Spleen (tissue), 11 donors: ENCODE measurements around the gene HEPACAM. TPM values are rescaled to one million over a fixed set of nuclear protein-coding genes. Genes with fewer than 3 reads are reported as not detected.

Experiments
- DNase-seq: peaks from one replicate; pipeline ENCODE4 v3.0.0-alpha.2; 2020
- H3K27ac ChIP-seq, 8 donors: fragments of 200-600 bp; sonication (generic) in 7 of 8; 1 replicate in 4 of 8; 2 replicates in 4 of 8; pipeline versions ENCODE4 v1.5.0 to v1.8.0; 2016 to 2021; ENCODE audit warnings: inconsistent platforms in 4 of 8, mild to moderate bottlenecking in 4 of 8, moderate library complexity in 1 of 8
- H3K27me3 ChIP-seq, 7 donors: fragments of 200-600 bp; sonication (generic) in 6 of 7; replicated peaks in 1 of 7; 1 replicate in 4 of 7; 2 replicates in 3 of 7; pipeline versions ENCODE4 v1.5.0 to v1.8.0; 2016 to 2021; ENCODE audit warnings: inconsistent platforms in 3 of 7, mild to moderate bottlenecking in 1 of 7
- H3K36me3 ChIP-seq, 6 donors: fragments of 200-600 bp; sonication (generic) in 5 of 6; 1 replicate in 4 of 6; 2 replicates in 2 of 6; pipeline versions ENCODE4 v1.5.0 to v1.8.0; 2016 to 2021; ENCODE audit warnings: inconsistent platforms in 2 of 6
- H3K4me1 ChIP-seq, 6 donors: fragments of 200-600 bp; sonication (generic) in 5 of 6; 1 replicate in 3 of 6; 2 replicates in 3 of 6; pipeline versions ENCODE4 v1.5.0 to v1.8.0; 2016 to 2021; ENCODE audit warnings: inconsistent platforms in 3 of 6
- H3K4me3 ChIP-seq, 8 donors: fragments of 200-600 bp; sonication (generic) in 7 of 8; 1 replicate in 4 of 8; 2 replicates in 4 of 8; pipeline versions ENCODE4 v1.5.0 to v1.8.0; 2016 to 2021; ENCODE audit warnings: inconsistent platforms in 4 of 8, mild to moderate bottlenecking in 4 of 8, moderate library complexity in 2 of 8
- H3K9me3 ChIP-seq, 8 donors: fragments of 200-600 bp; sonication (generic) in 7 of 8; 1 replicate in 4 of 8; 2 replicates in 4 of 8; pipeline versions ENCODE4 v1.5.0 to v1.8.0; 2016 to 2021; ENCODE audit warnings: inconsistent platforms in 4 of 8
- CTCF ChIP-seq, 11 experiments: fragments of 200-600 bp in 7 of 11; fragments of 450-650 bp in 4 of 11; sonication (generic) in 4 of 11; IDR thresholded peaks in 8 of 11; conservative IDR thresholded peaks in 3 of 11; 1 replicate in 7 of 11; 2 replicates in 4 of 11; pipeline versions ENCODE4 v1.4.0 to v1.8.0; 2016 to 2021; ENCODE audit warnings: antibody characterized with exemption in 11 of 11, inconsistent platforms in 4 of 11, mild to moderate bottlenecking in 1 of 11
- POLR2A ChIP-seq, 3 donors: fragments of 450-650 bp; IDR thresholded peaks; one replicate each; pipeline ENCODE4 v1.5.1; 2017; ENCODE audit warnings: antibody characterized with exemption in 3 of 3, mild to moderate bottlenecking in 1 of 3
- POLR2AphosphoS5 ChIP-seq, 3 donors: sonication (generic); formaldehyde crosslinking; IDR thresholded peaks; one replicate each; pipeline ENCODE4 v1.5.1; 2017; ENCODE audit warnings: antibody characterized with exemption in 3 of 3
- WGBS, 5 donors: extraction: QIAGEN DNeasy Blood & Tissue Kit in 3 of 5; methylation state at CpG; one replicate each; pipeline versions ENCODE4 v1.1.5 to v1.1.7; 2013 to 2018; 5-methylcytosine and 5-hydroxymethylcytosine counted together
- intact Hi-C: fragments of 100-400 bp; cut with DNase I; formaldehyde crosslinking; loops from one replicate; pipeline ENCODE4 v1.15.0; 2023; ENCODE audit warnings: low total_unique reads
- polyA plus RNA-seq, 3 donors: library from polyadenylated mRNA; stranded (reverse); fragments of 200-250 nt; gene quantifications; one replicate each; pipeline ENCODE4 v1.2.1, GENCODE V29; 2013
- total RNA-seq, 7 donors: library from RNA; depleted of rRNA in 3 of 7; stranded (reverse); fragments of >200 nt in 3 of 7; fragmentation: NEBNext Ultra II Directional in 4 of 7; extraction: Animal tissue kit (Norgen Biotek cat#: 25700) in 4 of 7; gene quantifications; one replicate each; pipeline versions ENCODE4 v1.1.0 to v1.2.1, GENCODE V29; 2016 to 2021
- donor health status: healthy with polysubstance abuse.
- donor health status: DM: no; HTN: no; CAD: no; lungs with moderate emphysema.
- donor health status: DM: no; HTN: no; CAD: no.
- donor health status: Bipolar disorder and iron deficiency.
- donor health status: healthy.
- donor health status: DM: no; HTN: no; CAD: no.
- donor health status: DM: yes; HTN: yes; CAD: no.

HEPACAM gene
- total and polyA plus RNA-seq, 10 donors: 0.04 to 2.7 (median 0.30) TPM; not detected in 6

GRCh38 chr11:124886476-124886875, 49.4 kb downstream of the HEPACAM start:
- Histone ChIP-seq H3K4me3 (no peak overlapping the region), H3K27ac (peak overlapping the region in 3 of 8 donors; percentile 5 to 79 (median 26)), H3K27me3 (no peaks in the 10 kb centered on the region), H3K36me3 (peaks cover 0 to 35% (median 0%) of the 10 kb centered on the region in 6 donors), H3K4me1 (peaks cover 8 to 94% (median 61%) of the 10 kb centered on the region in 6 donors), H3K9me3 (no peaks in the 10 kb centered on the region)
- intact Hi-C loops: no loop called here
- 81 to 95% (median 91%) methylated on average over 10 to 11 of the region's 11 CpGs for WGBS, 5 donors
- TF ChIP-seq POLR2AphosphoS5 (IDR thresholded peaks at IDR 0.05): peak; percentile 14 to 71 (median 49)
- TF ChIP-seq CTCF (IDR thresholded peaks at IDR 0.05 in 8 of 11, conservative IDR thresholded peaks at IDR 0.05 in 3 of 11): no peak
- DNase-seq: no peak

GRCh38 chr11:124884869-124885479, 50.9 kb downstream of the HEPACAM start:
- no peak for DNase-seq
- intact Hi-C loops: no loop called here
- Histone ChIP-seq H3K4me3 (no peak overlapping the region), H3K9me3 (no peaks in the 10 kb centered on the region), H3K4me1 (peaks cover 8 to 91% (median 58%) of the 10 kb centered on the region in 6 donors), H3K36me3 (peaks cover 0 to 25% (median 0%) of the 10 kb centered on the region in 6 donors), H3K27ac (peak overlapping the region in 6 of 8 donors; percentile 20 to 80 (median 76)), H3K27me3 (peaks cover 0 to 4% (median 0%) of the 10 kb centered on the region in 7 donors)
- 61 to 75% (median 64%) methylated on average over 5 of the region's 5 CpGs for WGBS, 5 donors
- no peak for TF ChIP-seq CTCF (IDR thresholded peaks at IDR 0.05 in 8 of 11, conservative IDR thresholded peaks at IDR 0.05 in 3 of 11)
- TF ChIP-seq POLR2AphosphoS5 (IDR thresholded peaks at IDR 0.05): peak; percentile 53 to 74 (median 74)
- no peak for TF ChIP-seq POLR2A (IDR thresholded peaks at IDR 0.05)

GRCh38 chr11:124884340-124884739, 51.5 kb downstream of the HEPACAM start:
- Histone ChIP-seq H3K4me3 (no peak overlapping the region), H3K9me3 (no peaks in the 10 kb centered on the region), H3K36me3 (peaks cover 0 to 25% (median 0%) of the 10 kb centered on the region in 6 donors), H3K27me3 (peaks cover 0 to 9% (median 0%) of the 10 kb centered on the region in 7 donors), H3K4me1 (peaks cover 8 to 91% (median 59%) of the 10 kb centered on the region in 6 donors), H3K27ac (peak overlapping the region in 6 of 8 donors; percentile 20 to 80 (median 76))
- 67 to 88% (median 77%) methylated on average over 1 of the region's 1 CpG for WGBS, 5 donors
- no peak for DNase-seq
- TF ChIP-seq CTCF (IDR thresholded peaks at IDR 0.05 in 8 of 11, conservative IDR thresholded peaks at IDR 0.05 in 3 of 11) (no peak), POLR2AphosphoS5 (IDR thresholded peaks at IDR 0.05) (no peak), POLR2A (IDR thresholded peaks at IDR 0.05) (no peak)
- intact Hi-C loops: no loop called here

- Histone ChIP-seq H3K4me3 (no peak overlapping the region), H3K9me3 (no peaks in the 10 kb centered on the region), H3K27me3 (peaks cover 0 to 23% (median 0%) of the 10 kb centered on the region in 7 donors), H3K4me1 (peaks cover 13 to 88% (median 55%) of the 10 kb centered on the region in 6 donors), H3K36me3 (peaks cover 0 to 21% (median 0%) of the 10 kb centered on the region in 6 donors), H3K27ac (peak overlapping the region in 7 of 8 donors; percentile 65 to 80 (median 76))
- intact Hi-C loops: no loop called here
- no peak for DNase-seq
- TF ChIP-seq POLR2A (IDR thresholded peaks at IDR 0.05): no peak
- TF ChIP-seq POLR2AphosphoS5 (IDR thresholded peaks at IDR 0.05): peak in 2 of 3 donors; percentile 67 to 79
- WGBS, 5 donors: 49 to 60% (median 53%) methylated on average over 11 of the region's 11 CpGs
These were observed 53.3 kb downstream of the HEPACAM start for GRCh38 chr11:124882339-124883071.
